Hematopoietic multipotent progenitor cell treated with erythropoietin and hydrocortisone succinate and interleukin-3 and kit ligand, for 8 days (in vitro differentiated cells): ENCODE measurements around the gene TANC1.
"Not testable (repeated sequence)": the region's sequence is repeated elsewhere in the genome, so short reads cannot be mapped to it uniquely, and the experiment has no call there.

Source experiments
- DNase-seq: peaks from one replicate; pipeline ENCODE4 v3.0.0-alpha.2; 2015

TANC1 gene

GRCh38 chr2:159032580-159032979, 64.1 kb downstream of the TANC1 start:
- no peak for DNase-seq

GRCh38 chr2:159034713-159035112, 66.3 kb downstream of the TANC1 start:
- DNase-seq: no peak

GRCh38 chr2:159035790-159036411, 67.5 kb downstream of the TANC1 start:
- DNase-seq: peak; percentile 57

- DNase-seq: not testable (repeated sequence)
These were observed 68.0 kb downstream of the TANC1 start for GRCh38 chr2:159036461-159036860.

- not testable (repeated sequence) for DNase-seq
These were observed 72.9 kb downstream of the TANC1 start for GRCh38 chr2:159041328-159041727.

- DNase-seq: no peak
These were observed 73.8 kb downstream of the TANC1 start for GRCh38 chr2:159042115-159042850.

GRCh38 chr2:159043710-159044109, 75.3 kb downstream of the TANC1 start:
- no peak for DNase-seq

- DNase-seq: no peak
These were observed 76.4 kb downstream of the TANC1 start for GRCh38 chr2:159044804-159045286.

GRCh38 chr2:159045545-159046454, 77.4 kb downstream of the TANC1 start:
- DNase-seq: no peak

GRCh38 chr2:159046966-159047365, 78.5 kb downstream of the TANC1 start:
- no peak for DNase-seq

GRCh38 chr2:159050426-159050825, 82.0 kb downstream of the TANC1 start:
- no peak for DNase-seq

GRCh38 chr2:159051133-159051532, 82.7 kb downstream of the TANC1 start:
- DNase-seq: no peak

- no peak for DNase-seq
These were observed 83.2 kb downstream of the TANC1 start for GRCh38 chr2:159051661-159052060.

GRCh38 chr2:159052157-159052601, 83.7 kb downstream of the TANC1 start:
- DNase-seq: peak; percentile 90

- no peak for DNase-seq
These were observed 85.0 kb downstream of the TANC1 start for GRCh38 chr2:159053161-159054031.

- DNase-seq: no peak
These were observed 85.5 kb downstream of the TANC1 start for GRCh38 chr2:159054032-159054334.

- DNase-seq: no peak
These were observed 86.5 kb downstream of the TANC1 start for GRCh38 chr2:159054985-159055384.

- no peak for DNase-seq
These were observed 92.1 kb downstream of the TANC1 start for GRCh38 chr2:159060518-159060917.

GRCh38 chr2:159063677-159064076, 95.2 kb downstream of the TANC1 start:
- DNase-seq: no peak

- no peak for DNase-seq
These were observed 96.2 kb downstream of the TANC1 start for GRCh38 chr2:159064446-159065301.

- DNase-seq: no peak
These were observed 96.9 kb downstream of the TANC1 start for GRCh38 chr2:159065313-159065712.
